Psoas muscle (tissue), 8 donors: Measurements from ENCODE around the gene SAMD4A. TPM values are rescaled to one million over a fixed set of nuclear protein-coding genes. Genes with fewer than 3 reads are reported as not detected.

Experiments
- ATAC-seq, 4 donors: fragments of 200-7000 bp; cut with Tn5 transposase; one replicate each; pipeline ENCODE4 v1.9.1; 2020; ENCODE audit warnings: moderate library complexity in 3 of 4, mild to moderate bottlenecking in 2 of 4
- DNase-seq, 2 donors: peaks; one replicate each; pipeline ENCODE4 v3.0.0-alpha.2; 2020
- H3K27ac ChIP-seq: fragments of 200-600 bp; one replicate; pipeline ENCODE4 v1.8.0; 2022
- H3K27me3 ChIP-seq, 3 donors: fragments of 200-600 bp in 1 of 3; one replicate each; pipeline versions ENCODE4 v1.6.1 to v1.8.0; 2013 to 2022; ENCODE audit warnings: low read length in 2 of 3, mild to moderate bottlenecking in 2 of 3, moderate library complexity in 1 of 3; ENCODE audit not compliant: insufficient read depth in 3 of 3
- H3K36me3 ChIP-seq, 2 donors: fragments of 200-600 bp in 1 of 2; one replicate each; pipeline versions ENCODE4 v1.6.1 to v1.8.0; 2013 to 2022; ENCODE audit warnings: low read depth in 1 of 2, mild to moderate bottlenecking in 1 of 2, moderate library complexity in 1 of 2; ENCODE audit not compliant: insufficient read depth in 1 of 2
- H3K4me1 ChIP-seq: fragments of 200-600 bp; one replicate; pipeline ENCODE4 v1.8.0; 2022
- H3K4me3 ChIP-seq: fragments of 200-600 bp; one replicate; pipeline ENCODE4 v1.8.0; 2022; ENCODE audit warnings: mild to moderate bottlenecking
- H3K9me3 ChIP-seq: fragments of 200-600 bp; one replicate; pipeline ENCODE4 v1.8.0; 2022
- CTCF ChIP-seq: fragments of 200-600 bp; IDR thresholded peaks from one replicate; pipeline ENCODE4 v1.8.0; 2022; ENCODE audit warnings: antibody characterized with exemption
- WGBS, 3 donors: extraction: QIAGEN DNeasy Blood & Tissue Kit; methylation state at CpG; one replicate each; pipeline versions ENCODE4 v1.1.6 to v1.1.7; 2013; 5-methylcytosine and 5-hydroxymethylcytosine counted together
- intact Hi-C, 2 donors: fragments of 100-400 bp; cut with DNase I; formaldehyde crosslinking; loops; one replicate each; pipeline versions ENCODE4 v1.11.0 to v1.14.2; 2022
- polyA plus RNA-seq, 3 donors: library from polyadenylated mRNA; stranded (reverse); fragments of 200-250 nt; gene quantifications; one replicate each; pipeline ENCODE4 v1.2.3, GENCODE V29; 2013
- total RNA-seq, 4 donors: library from RNA; stranded (reverse); fragmentation: NEBNext Ultra II Directional in 2 of 4; extraction: Animal tissue kit (Norgen Biotek cat#: 25700) in 2 of 4; gene quantifications; one replicate each; pipeline versions ENCODE4 v1.2.1 to v1.2.4, GENCODE V29; 2021 to 2023
- donor health status: healthy with polysubstance abuse.
- donor health status: DM: no; HTN: no; CAD: no; lungs with moderate emphysema.
- donor health status: Bipolar disorder and iron deficiency.
- donor health status: healthy.
- donor health status: DM: yes; HTN: yes; CAD: no.
- donor health status: DM: no; HTN: no; CAD: no.
- donor health status: DM: no; HTN: no; CAD: no.
- donor health status: DM: yes; HTN: yes; CAD: no.

The SAMD4A gene
- total and polyA plus RNA-seq, 7 donors: 9.6 to 139 (median 67.9) TPM

GRCh38 chr14:54672181-54672580 lies 105.3 kb downstream of the SAMD4A start:
- H3K9me3 ChIP-seq: no peaks in the 10 kb centered on the region
- DNase-seq: no peak
- intact Hi-C loops: no loop called here
- WGBS, 3 donors: 54 to 61% (median 55%) methylated on average over 7 of the region's 7 CpGs
- TF ChIP-seq CTCF: no peak
- H3K4me3 ChIP-seq: no peak overlapping the region
- no peaks in the 10 kb centered on the region for H3K27me3 ChIP-seq
- H3K36me3 ChIP-seq: no peaks in the 10 kb centered on the region
- peak in 1 of 4 donors; percentile 12 for ATAC-seq
- H3K27ac ChIP-seq: peak overlapping the region; percentile 84
- peaks cover 75% of the 10 kb centered on the region for H3K4me1 ChIP-seq

- H3K9me3 ChIP-seq: no peaks in the 10 kb centered on the region
- ATAC-seq (no peak), DNase-seq (no peak)
- no peak overlapping the region for H3K4me3 ChIP-seq
- H3K36me3 ChIP-seq: no peaks in the 10 kb centered on the region
- no peak for TF ChIP-seq CTCF
- no peaks in the 10 kb centered on the region for H3K27me3 ChIP-seq
- H3K27ac ChIP-seq: peak overlapping the region; percentile 84
- WGBS, 3 donors: 23 to 40% (median 31%) methylated on average over 5 of the region's 5 CpGs
- peaks cover 80% of the 10 kb centered on the region for H3K4me1 ChIP-seq
- intact Hi-C loops: no loop called here
These were observed 105.8 kb downstream of the SAMD4A start for GRCh38 chr14:54672688-54673087.

GRCh38 chr14:54673193-54674045 lies 106.5 kb downstream of the SAMD4A start:
- ATAC-seq: peak; percentile 9 to 36 (median 16)
- intact Hi-C loops: no loop called here
- DNase-seq: no peak
- Histone ChIP-seq H3K9me3 (no peaks in the 10 kb centered on the region), H3K27ac (peak overlapping the region; percentile 84), H3K27me3 (no peaks in the 10 kb centered on the region), H3K36me3 (no peaks in the 10 kb centered on the region), H3K4me1 (peaks cover 79% of the 10 kb centered on the region), H3K4me3 (no peak overlapping the region)
- 18 to 35% (median 21%) methylated on average over 13 of the region's 13 CpGs for WGBS, 3 donors
- no peak for TF ChIP-seq CTCF

GRCh38 chr14:54674046-54674741 lies 107.3 kb downstream of the SAMD4A start:
- ATAC-seq (no peak), DNase-seq (no peak)
- TF ChIP-seq CTCF: no peak
- peaks cover 81% of the 10 kb centered on the region for H3K4me1 ChIP-seq
- peak overlapping the region; percentile 84 for H3K27ac ChIP-seq
- H3K27me3 ChIP-seq: no peaks in the 10 kb centered on the region
- no peak overlapping the region for H3K4me3 ChIP-seq
- 25 to 36% (median 27%) methylated on average over 3 of the region's 3 CpGs for WGBS, 3 donors
- no peaks in the 10 kb centered on the region for H3K9me3 ChIP-seq
- H3K36me3 ChIP-seq: no peaks in the 10 kb centered on the region
- intact Hi-C loops: no loop called here
